ENCODE measurements around the gene UBIAD1.

Gene UBIAD1

DNA sequence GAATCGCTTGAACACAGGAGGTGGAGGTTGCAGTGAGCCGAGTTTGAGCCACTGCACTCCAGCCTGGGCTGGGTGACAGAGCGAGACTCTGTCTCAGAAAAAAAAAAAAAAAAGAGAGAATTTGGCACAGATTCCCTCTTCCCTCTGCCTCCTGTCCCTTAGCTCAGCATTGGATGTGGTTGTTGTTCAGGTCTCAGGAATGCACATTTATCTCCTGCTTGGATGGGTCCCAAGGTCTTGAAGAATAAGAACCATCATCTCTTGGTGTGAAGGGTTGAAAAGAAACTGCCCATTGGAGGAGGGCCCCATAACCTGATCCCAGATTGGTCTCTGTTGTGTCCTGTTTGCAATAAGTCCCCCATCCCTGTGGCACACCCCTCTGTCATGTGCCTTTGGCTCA, 34.9 kb downstream of the UBIAD1 start:
- Mint-ChIP-seq H3K4me3 (no peak overlapping the region), H3K4me1 (ENCODE audit: low read depth in 2 of 2) (peaks cover 2 to 3% of the 10 kb centered on the region in 2 donors), H3K36me3 (ENCODE audit: insufficient read depth) (no peaks in the 10 kb centered on the region), H3K9me3 (no peaks in the 10 kb centered on the region), H3K27me3 (peaks cover 26 to 33% of the 10 kb centered on the region in 2 donors), H3K27ac (no peak overlapping the region)
- no peak for ATAC-seq (replicated peaks)
- no peak for DNase-seq

DNA sequence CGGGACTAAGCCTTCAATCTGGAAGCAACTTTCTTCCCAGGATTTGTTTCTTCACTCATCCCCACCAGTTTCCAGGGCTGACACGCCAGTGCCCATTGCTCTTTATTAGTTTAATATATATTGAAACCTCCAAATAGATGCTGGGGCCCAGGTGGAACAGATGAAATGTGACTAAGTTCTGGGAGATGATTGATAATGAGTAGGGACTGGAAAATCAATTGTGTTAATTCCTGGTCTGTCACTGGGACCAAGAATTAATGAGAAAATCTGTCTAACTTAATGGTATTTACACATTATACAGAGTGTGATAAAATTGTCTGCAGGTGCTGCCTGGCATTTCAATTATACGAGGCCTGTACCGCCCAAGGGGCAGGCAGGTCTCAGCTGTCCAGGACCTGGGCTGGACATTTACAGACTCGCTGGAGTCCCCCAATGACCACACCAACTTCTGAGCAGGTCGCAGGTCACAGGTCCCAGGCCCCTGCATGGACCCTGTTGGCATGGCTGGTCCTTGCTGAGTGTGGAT, 35.8 kb downstream of the UBIAD1 start:
- peaks cover 2 to 3% of the 10 kb centered on the region in 2 donors for H3K4me1 Mint-ChIP-seq (ENCODE audit: low read depth in 2 of 2)
- H3K36me3 Mint-ChIP-seq (ENCODE audit: insufficient read depth), result no peaks in the 10 kb centered on the region
- H3K9me3 Mint-ChIP-seq, result no peaks in the 10 kb centered on the region
- no peak overlapping the region for H3K4me3 Mint-ChIP-seq
- H3K27ac Mint-ChIP-seq, result no peak overlapping the region
- H3K27me3 Mint-ChIP-seq, result peaks cover 26 to 35% of the 10 kb centered on the region in 2 donors
- no peak for ATAC-seq (replicated peaks)
- no peak for DNase-seq

DNA sequence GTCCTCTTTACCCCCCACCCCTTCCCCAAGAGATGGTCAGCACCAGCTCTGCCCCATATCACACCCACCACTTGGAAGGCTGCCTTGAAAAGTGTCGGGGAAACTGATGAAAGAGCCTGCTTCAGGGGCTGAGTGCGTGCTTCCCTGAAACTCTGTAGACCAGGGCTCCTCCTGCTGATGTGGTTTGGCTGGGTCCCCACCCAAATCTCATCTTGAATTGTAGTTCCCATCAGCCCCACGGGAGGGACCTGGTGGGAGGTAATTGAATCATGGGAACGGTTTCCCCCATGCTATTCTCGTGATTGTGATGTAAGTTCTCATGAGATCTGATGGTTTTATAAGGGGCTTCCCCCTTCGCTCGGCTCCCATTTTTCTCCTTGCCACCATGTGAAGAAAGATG, 36.4 kb downstream of the UBIAD1 start:
- peak overlapping the region in 1 of 2 donors; percentile 42 for H3K27ac Mint-ChIP-seq
- no peak for ATAC-seq (replicated peaks)
- peaks cover 26 to 35% of the 10 kb centered on the region in 2 donors for H3K27me3 Mint-ChIP-seq

DNA sequence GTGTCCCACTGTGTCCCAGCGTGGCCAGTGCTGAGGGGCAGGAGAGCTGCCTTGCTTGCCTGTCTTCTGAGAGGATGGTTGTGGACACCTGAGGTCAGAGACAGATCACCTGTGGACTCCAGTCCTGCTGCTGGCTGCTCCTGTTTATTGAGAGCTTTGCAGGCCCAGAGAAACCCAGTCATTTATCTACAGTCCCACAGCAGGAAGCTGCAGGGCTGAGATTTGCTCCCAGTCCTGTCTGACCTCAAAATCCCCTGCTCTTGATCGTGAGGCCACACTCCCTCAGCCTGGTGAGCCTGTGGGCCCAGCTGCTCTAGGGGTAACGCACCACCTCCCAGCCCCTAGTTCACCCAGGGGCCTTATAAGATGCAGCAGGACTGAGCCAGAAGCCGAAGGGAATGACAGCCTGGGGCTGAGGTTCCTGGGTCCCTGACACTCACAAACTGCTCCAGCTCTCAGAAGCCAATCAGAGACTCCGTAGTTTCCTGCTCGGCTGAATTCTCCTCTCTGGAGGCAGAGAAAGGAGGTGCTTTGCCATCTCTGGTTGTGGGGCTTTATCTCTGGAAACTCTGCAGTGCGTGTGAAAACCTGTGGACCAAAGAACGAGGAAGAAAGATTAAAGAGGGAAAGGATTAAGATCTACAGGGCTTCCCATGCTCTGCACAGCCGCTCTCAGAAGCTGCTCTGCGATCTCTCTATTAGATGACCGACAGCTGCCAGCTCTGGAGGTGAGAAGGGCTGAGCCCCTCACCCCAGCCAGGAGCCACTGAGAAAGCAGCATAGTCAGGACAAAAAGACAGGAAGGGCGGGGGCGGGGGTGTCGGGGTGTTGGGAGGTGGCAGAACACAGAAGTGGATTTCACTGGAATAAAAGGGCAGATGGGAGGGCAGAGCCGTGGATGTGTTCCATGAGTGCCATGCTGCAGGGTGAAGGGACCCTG, 39.1 kb downstream of the UBIAD1 start:
- Mint-ChIP-seq H3K27me3 (peaks cover 31 to 44% of the 10 kb centered on the region in 2 donors), H3K27ac (no peak overlapping the region), H3K4me1 (ENCODE audit: low read depth in 2 of 2) (peaks cover 2 to 3% of the 10 kb centered on the region in 2 donors), H3K36me3 (ENCODE audit: insufficient read depth) (no peaks in the 10 kb centered on the region), H3K9me3 (no peaks in the 10 kb centered on the region), H3K4me3 (no peak overlapping the region)
- no peak for DNase-seq
- ATAC-seq (replicated peaks), result no peak

More for the DNA sequence above, 36.4 kb downstream of the UBIAD1 start:
- H3K9me3 Mint-ChIP-seq, result no peaks in the 10 kb centered on the region
- no peak overlapping the region for H3K4me3 Mint-ChIP-seq
- DNase-seq, result no peak
- peaks cover 2 to 3% of the 10 kb centered on the region in 2 donors for H3K4me1 Mint-ChIP-seq (ENCODE audit: low read depth in 2 of 2)
- no peaks in the 10 kb centered on the region for H3K36me3 Mint-ChIP-seq (ENCODE audit: insufficient read depth)

DNA sequence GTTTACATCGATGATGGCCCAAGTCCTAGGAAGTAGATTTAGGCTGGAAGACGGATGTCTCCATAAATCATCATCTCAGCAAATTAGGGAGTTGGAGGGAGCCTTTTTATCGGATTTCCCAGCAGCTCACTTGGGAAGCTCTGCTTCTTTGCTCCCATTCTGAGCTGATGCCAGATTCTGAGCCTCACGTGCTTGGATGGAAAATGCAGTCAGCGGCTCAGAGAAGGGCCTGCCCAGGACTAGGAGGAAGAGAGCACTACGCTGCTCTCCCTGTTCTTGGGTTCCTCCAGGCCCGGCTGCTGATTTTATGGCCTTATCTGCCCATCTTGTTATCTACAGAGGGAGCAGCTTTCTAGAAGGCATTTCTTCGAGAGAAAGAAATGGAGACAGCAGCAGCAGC, 42.0 kb downstream of the UBIAD1 start:
- H3K36me3 Mint-ChIP-seq (ENCODE audit: insufficient read depth), result no peaks in the 10 kb centered on the region
- H3K27ac Mint-ChIP-seq, result no peak overlapping the region
- no peak overlapping the region for H3K4me3 Mint-ChIP-seq
- H3K27me3 Mint-ChIP-seq, result peaks cover 28 to 51% of the 10 kb centered on the region in 2 donors
- H3K4me1 Mint-ChIP-seq (ENCODE audit: low read depth in 2 of 2), result peaks cover 3 to 4% of the 10 kb centered on the region in 2 donors
- DNase-seq, result no peak
- H3K9me3 Mint-ChIP-seq, result no peaks in the 10 kb centered on the region
- no peak for ATAC-seq (replicated peaks)

DNA sequence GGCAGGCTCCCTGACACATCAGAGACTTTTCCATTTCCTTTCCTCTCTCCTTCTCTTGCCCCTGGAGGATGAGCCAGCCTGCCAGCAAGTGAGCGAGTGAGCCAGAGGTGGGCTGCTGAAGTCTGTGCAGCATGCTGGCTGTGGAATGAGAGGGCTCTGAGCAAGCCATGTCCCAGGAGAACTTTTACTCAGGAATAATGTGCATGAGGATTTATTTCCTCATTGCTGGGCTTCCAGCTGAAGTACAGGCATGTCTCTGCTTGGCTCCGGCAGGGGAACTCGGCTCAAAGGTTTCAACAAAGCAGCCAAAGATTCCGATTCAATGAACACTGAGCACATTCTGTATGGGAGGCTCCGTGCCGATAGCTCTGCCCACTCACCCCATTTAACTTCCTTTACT, 43.7 kb downstream of the UBIAD1 start:
- Mint-ChIP-seq H3K27me3 (peaks cover 19 to 42% of the 10 kb centered on the region in 2 donors), H3K27ac (peak overlapping the region in 1 of 2 donors; percentile 74), H3K9me3 (no peaks in the 10 kb centered on the region), H3K4me3 (no peak overlapping the region), H3K36me3 (ENCODE audit: insufficient read depth) (no peaks in the 10 kb centered on the region), H3K4me1 (ENCODE audit: low read depth in 2 of 2) (peaks cover 9 to 10% of the 10 kb centered on the region in 2 donors)
- ATAC-seq (replicated peaks), result no peak
- DNase-seq, result no peak

DNA sequence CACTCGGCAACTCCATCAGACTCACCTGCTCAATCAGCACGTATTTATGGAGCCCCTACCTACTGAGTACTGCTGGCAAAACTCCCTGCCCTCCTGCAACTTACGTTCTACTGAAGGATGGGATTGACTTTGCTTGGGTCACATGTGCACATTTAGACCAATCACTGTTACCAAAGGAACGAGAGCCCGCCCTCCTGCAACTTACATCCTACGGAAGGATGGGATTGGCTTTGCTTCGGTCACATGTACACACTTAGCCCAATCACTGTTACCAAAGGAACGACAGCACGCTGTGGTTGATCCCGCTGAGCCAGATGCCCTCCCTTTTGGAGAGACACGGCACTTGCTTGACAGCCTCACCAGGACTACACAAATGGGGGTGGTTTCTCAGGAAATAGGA, 46.0 kb downstream of the UBIAD1 start:
- DNase-seq (no peak), ATAC-seq (replicated peaks) (no peak)
- Mint-ChIP-seq H3K4me3 (no peak overlapping the region), H3K27me3 (peaks cover 11 to 28% of the 10 kb centered on the region in 2 donors), H3K4me1 (ENCODE audit: low read depth in 2 of 2) (peaks cover 7% of the 10 kb centered on the region in 2 donors), H3K9me3 (no peaks in the 10 kb centered on the region), H3K27ac (no peak overlapping the region), H3K36me3 (ENCODE audit: insufficient read depth) (no peaks in the 10 kb centered on the region)

DNA sequence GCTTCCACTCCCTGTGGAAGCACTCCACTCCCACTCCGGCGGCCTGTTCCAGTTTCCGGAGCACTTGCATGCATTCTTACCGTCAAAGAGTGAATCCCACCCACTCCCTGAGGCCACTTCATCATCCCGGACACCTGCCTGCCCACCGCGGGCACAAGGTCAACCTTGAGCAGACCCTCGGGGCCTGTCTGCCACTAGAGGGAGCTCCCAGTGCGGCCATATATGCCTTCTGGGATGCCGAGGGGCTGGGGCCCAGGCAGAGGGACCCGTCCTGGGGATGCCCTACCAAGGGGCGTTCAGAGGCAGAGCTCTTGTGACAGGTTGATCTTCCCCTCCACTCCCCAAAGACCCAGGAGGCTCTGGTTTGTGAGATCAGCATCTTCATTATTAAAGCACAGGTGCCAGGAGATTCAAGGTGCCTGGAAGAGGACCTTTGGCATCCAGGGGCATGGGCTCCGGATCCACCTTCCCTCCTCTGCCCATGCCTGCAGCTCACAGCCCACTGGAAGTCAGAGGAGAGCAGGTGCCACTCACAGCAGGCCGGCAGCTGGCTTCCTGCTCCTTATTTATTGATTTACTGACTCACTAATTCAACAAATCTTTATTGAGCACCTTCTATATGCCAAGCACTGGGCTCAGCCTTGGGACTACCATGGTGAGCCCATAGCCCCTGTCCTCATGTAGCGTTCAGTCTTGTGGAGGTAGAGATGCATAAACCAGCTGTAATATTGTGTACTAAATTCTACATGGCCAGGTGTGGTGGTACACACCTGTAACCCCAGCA, 47.3 kb downstream of the UBIAD1 start:
- no peak overlapping the region for H3K4me3 Mint-ChIP-seq
- no peaks in the 10 kb centered on the region for H3K9me3 Mint-ChIP-seq
- ATAC-seq (replicated peaks) (no peak), DNase-seq (peak; percentile 6 to 20 (median 11))
- H3K27ac Mint-ChIP-seq, result no peak overlapping the region
- peaks cover 11 to 34% of the 10 kb centered on the region in 2 donors for H3K27me3 Mint-ChIP-seq
- H3K36me3 Mint-ChIP-seq (ENCODE audit: insufficient read depth), result peaks cover 2% of the 10 kb centered on the region
- H3K4me1 Mint-ChIP-seq (ENCODE audit: low read depth in 2 of 2), result peaks cover 7% of the 10 kb centered on the region in 2 donors

DNA sequence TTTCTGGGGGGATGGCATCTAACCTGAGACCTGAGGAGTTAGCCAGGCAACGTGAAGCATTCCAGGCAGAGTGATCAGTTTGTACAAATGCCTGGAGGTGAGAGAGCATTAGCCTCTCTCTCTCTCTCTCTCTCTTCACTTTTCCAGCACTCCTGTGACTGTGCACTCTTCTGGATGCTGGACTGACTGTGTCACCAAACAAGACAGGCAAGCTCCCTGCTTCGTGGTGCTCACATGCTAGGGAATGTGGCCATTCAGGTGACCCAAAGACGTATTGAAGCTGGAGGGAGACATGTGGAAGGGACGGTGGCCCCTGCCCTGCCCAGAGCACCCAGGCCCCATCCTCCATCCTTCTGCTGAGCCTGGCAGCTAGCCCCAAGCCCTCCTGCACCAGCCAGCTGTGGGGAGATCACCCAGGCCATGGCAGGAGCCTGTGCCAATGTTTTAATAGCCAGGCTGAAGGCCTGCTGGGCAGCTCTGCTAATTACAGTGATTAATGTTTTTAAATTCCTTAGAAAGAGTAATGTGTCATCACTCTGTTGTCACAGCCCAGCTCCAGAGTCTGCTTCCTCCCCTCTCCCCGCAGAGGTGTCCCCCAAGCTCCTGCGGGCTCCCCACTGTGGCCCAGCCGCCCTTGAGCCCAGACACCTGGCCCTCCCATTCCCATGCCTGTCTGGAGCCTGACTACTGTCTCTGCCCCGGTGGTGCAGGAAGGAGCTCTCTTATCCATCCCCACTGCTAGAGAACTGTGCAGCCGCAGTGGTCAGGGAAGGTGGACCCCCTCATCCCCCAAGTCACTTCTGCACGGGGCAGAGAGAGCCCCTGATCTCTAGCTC, 48.9 kb downstream of the UBIAD1 start:
- no peak overlapping the region for H3K27ac Mint-ChIP-seq
- no peaks in the 10 kb centered on the region for H3K9me3 Mint-ChIP-seq
- peaks cover 6% of the 10 kb centered on the region for H3K36me3 Mint-ChIP-seq (ENCODE audit: insufficient read depth)
- no peak for DNase-seq
- peaks cover 6 to 32% of the 10 kb centered on the region in 2 donors for H3K27me3 Mint-ChIP-seq
- H3K4me1 Mint-ChIP-seq (ENCODE audit: low read depth in 2 of 2), result peaks cover 7% of the 10 kb centered on the region in 2 donors
- H3K4me3 Mint-ChIP-seq, result no peak overlapping the region
- no peak for ATAC-seq (replicated peaks)

DNA sequence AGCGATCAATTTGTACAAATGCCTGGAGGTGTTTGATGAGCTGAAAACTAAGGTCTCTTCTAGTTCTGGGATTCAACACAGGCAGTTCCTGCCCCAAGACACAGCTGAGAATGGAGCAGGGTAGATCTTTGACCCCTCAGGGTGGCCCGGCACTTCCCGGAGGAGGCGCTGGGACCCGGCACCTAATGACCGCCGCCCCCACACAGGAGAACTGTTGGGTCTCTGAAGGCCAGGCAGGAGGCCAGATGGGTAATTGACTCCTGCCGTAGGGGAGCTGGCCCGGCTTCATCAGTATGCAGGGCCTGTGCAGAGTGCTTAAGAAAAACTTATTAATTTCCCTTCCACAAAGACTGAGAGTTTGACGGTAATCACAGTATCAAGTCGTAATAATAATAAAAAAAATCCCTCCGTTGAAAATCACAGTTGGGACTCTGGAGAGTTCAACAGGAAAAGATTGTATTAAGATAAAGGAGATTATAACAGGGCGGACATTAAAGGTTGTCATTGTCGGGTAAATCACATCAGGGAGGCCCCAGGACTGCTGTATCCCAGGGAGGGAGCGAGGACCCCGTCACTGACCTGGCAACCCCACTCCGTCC, 51.7 kb downstream of the UBIAD1 start:
- peaks cover 7% of the 10 kb centered on the region in 2 donors for H3K4me1 Mint-ChIP-seq (ENCODE audit: low read depth in 2 of 2)
- peaks cover 9% of the 10 kb centered on the region for H3K36me3 Mint-ChIP-seq (ENCODE audit: insufficient read depth)
- H3K27me3 Mint-ChIP-seq, result peaks cover 15 to 44% of the 10 kb centered on the region in 2 donors
- no peaks in the 10 kb centered on the region for H3K9me3 Mint-ChIP-seq
- H3K4me3 Mint-ChIP-seq, result no peak overlapping the region
- H3K27ac Mint-ChIP-seq, result no peak overlapping the region
- ATAC-seq (replicated peaks), result no peak
- DNase-seq, result no peak

DNA sequence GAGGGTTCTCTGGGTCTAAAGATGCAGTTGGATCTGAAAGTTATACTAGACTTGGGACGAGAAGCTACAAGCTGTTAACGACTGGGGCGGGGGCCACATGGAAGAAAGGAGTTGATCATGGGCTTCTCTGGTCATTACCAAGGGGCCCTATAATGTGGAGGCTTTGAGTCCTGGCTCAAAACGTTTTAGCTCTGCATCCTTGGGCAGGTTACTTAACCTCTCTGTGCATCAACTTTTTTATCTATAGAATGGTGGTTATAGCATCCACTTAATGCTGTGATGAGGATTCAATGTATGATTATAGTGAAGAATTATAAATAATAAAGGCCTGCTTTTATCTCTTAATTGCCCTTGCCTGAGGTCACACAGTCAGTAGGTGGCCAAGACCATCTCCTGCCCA, 53.1 kb downstream of the UBIAD1 start:
- Mint-ChIP-seq H3K27ac (no peak overlapping the region), H3K27me3 (peaks cover 10 to 41% of the 10 kb centered on the region in 2 donors), H3K4me3 (no peak overlapping the region), H3K9me3 (no peaks in the 10 kb centered on the region), H3K4me1 (ENCODE audit: low read depth in 2 of 2) (no peaks in the 10 kb centered on the region), H3K36me3 (ENCODE audit: insufficient read depth) (peaks cover 9% of the 10 kb centered on the region)
- no peak for DNase-seq
- no peak for ATAC-seq (replicated peaks)

DNA sequence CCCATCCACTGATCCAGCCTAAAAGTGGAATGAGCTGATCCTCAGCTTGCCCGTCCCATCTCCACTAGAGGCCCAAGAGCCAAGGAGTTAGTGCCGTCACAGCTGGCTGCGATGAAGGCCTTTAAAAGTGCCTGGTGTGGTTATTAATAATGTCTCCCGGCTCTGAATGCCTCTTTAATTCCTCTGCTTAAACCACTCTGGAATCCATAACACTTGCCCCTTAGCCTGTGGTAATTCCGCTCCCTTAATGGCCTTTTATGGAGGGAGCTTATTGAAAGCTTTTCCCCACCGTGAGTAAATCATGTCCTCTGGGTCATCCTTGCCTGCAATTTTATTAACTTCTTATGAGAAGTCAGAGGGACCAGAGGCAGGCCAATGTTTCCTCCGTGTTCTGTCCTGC, 55.4 kb downstream of the UBIAD1 start:
- Mint-ChIP-seq H3K27me3 (peaks cover 10 to 46% of the 10 kb centered on the region in 2 donors), H3K36me3 (ENCODE audit: insufficient read depth) (peaks cover 9% of the 10 kb centered on the region), H3K4me1 (ENCODE audit: low read depth in 2 of 2) (no peaks in the 10 kb centered on the region), H3K4me3 (no peak overlapping the region), H3K9me3 (no peaks in the 10 kb centered on the region), H3K27ac (no peak overlapping the region)
- DNase-seq (no peak), ATAC-seq (replicated peaks) (no peak)
